ENCODE results near the gene NRF1.

DNA sequence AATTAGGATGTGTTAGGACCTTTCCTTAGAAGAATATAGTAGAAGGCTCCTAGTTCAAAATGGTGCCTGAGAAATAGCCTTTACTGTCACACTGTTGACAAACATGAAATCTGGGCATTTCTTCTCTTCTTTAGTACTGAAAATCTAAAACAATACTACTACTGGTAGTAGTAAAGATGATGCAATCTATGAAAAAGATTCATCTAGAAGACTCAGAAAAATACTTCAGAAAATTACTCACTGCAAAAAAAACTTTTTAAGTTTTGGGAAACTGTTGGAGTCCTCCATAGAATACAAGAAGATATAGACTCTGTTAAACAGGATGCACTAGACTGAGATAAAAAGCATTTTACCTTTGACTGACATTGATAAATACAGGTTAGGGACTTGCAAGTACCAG, 67.1 kb downstream of the NRF1 start:
- TF ChIP-seq DPF2 (IDR thresholded peaks at IDR 0.05) (no peak), RAD21 (IDR thresholded peaks at IDR 0.05; ENCODE audit: insufficient read depth, low read depth, low read length) (no peak), POLR2AphosphoS5 (IDR thresholded peaks at IDR 0.05; ENCODE audit: low read length) (no peak), POLR2A (IDR thresholded peaks at IDR 0.05; ENCODE audit: low read depth, low read length) (no peak), JUND (IDR thresholded peaks at IDR 0.05; ENCODE audit: low read depth, low read length) (no peak), ESRRA (IDR thresholded peaks at IDR 0.05; ENCODE audit: low read length) (no peak), MTA2 (IDR thresholded peaks at IDR 0.05; ENCODE audit: low read depth) (no peak), SMAD5 (IDR thresholded peaks at IDR 0.05; ENCODE audit: low read depth) (no peak), BRCA1 (IDR thresholded peaks at IDR 0.05; ENCODE audit: low read depth, low read length) (no peak)
- TF ChIP-seq, protein P1, sequence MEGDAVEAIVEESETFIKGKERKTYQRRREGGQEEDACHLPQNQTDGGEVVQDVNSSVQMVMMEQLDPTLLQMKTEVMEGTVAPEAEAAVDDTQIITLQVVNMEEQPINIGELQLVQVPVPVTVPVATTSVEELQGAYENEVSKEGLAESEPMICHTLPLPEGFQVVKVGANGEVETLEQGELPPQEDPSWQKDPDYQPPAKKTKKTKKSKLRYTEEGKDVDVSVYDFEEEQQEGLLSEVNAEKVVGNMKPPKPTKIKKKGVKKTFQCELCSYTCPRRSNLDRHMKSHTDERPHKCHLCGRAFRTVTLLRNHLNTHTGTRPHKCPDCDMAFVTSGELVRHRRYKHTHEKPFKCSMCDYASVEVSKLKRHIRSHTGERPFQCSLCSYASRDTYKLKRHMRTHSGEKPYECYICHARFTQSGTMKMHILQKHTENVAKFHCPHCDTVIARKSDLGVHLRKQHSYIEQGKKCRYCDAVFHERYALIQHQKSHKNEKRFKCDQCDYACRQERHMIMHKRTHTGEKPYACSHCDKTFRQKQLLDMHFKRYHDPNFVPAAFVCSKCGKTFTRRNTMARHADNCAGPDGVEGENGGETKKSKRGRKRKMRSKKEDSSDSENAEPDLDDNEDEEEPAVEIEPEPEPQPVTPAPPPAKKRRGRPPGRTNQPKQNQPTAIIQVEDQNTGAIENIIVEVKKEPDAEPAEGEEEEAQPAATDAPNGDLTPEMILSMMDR (IDR thresholded peaks at IDR 0.05 in 2 of 3, conservative IDR thresholded peaks at IDR 0.05 in 1 of 3; ENCODE audit: control insufficient read depth in 2 of 3, extremely low read depth in 1 of 3, insufficient read depth in 1 of 3, low read depth in 3 of 3, low read length in 3 of 3), result no peak
- TF ChIP-seq, protein P2, sequence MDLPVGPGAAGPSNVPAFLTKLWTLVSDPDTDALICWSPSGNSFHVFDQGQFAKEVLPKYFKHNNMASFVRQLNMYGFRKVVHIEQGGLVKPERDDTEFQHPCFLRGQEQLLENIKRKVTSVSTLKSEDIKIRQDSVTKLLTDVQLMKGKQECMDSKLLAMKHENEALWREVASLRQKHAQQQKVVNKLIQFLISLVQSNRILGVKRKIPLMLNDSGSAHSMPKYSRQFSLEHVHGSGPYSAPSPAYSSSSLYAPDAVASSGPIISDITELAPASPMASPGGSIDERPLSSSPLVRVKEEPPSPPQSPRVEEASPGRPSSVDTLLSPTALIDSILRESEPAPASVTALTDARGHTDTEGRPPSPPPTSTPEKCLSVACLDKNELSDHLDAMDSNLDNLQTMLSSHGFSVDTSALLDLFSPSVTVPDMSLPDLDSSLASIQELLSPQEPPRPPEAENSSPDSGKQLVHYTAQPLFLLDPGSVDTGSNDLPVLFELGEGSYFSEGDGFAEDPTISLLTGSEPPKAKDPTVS (IDR thresholded peaks at IDR 0.05; ENCODE audit: low read depth, low read length), result no peak
